Measurements from ENCODE around the gene CNN3.

Gene CNN3

GRCh38 chr1:94961988-94962387 lies 35.1 kb upstream of the CNN3 start:
- Histone ChIP-seq H3K27ac (ENCODE audit: poor library complexity, severe bottlenecking) (no peak overlapping the region), H3K4me3 (ENCODE audit: severe bottlenecking) (no peak overlapping the region)
- no peak for DNase-seq (ENCODE audit: low spot score)

GRCh38 chr1:94961582-94961981 lies 34.7 kb upstream of the CNN3 start:
- no peak for TF ChIP-seq CTCF (IDR thresholded peaks at IDR 0.05; ENCODE audit: poor library complexity, severe bottlenecking)
- H3K4me1 ChIP-seq (ENCODE audit: insufficient read depth, poor library complexity, severe bottlenecking) = peaks cover 3% of the 10 kb centered on the region
- no peak overlapping the region for H3K27ac ChIP-seq (ENCODE audit: poor library complexity, severe bottlenecking)
- no peak overlapping the region for H3K4me3 ChIP-seq (ENCODE audit: severe bottlenecking)
- ATAC-seq (ENCODE audit: low read depth) (no peak), DNase-seq (ENCODE audit: low spot score) (no peak)
- H3K36me3 ChIP-seq (ENCODE audit: low read depth) = no peaks in the 10 kb centered on the region
- no peaks in the 10 kb centered on the region for H3K27me3 ChIP-seq (ENCODE audit: insufficient read depth, poor library complexity, severe bottlenecking)
- no peaks in the 10 kb centered on the region for H3K9me3 ChIP-seq (ENCODE audit: severe bottlenecking)

More at GRCh38 chr1:94961988-94962387, 35.1 kb upstream of the CNN3 start:
- TF ChIP-seq CTCF (IDR thresholded peaks at IDR 0.05; ENCODE audit: poor library complexity, severe bottlenecking) = no peak
- H3K36me3 ChIP-seq (ENCODE audit: low read depth) = no peaks in the 10 kb centered on the region
- no peak for ATAC-seq (ENCODE audit: low read depth)
- no peaks in the 10 kb centered on the region for H3K9me3 ChIP-seq (ENCODE audit: severe bottlenecking)
- no peaks in the 10 kb centered on the region for H3K27me3 ChIP-seq (ENCODE audit: insufficient read depth, poor library complexity, severe bottlenecking)
- peaks cover 3% of the 10 kb centered on the region for H3K4me1 ChIP-seq (ENCODE audit: insufficient read depth, poor library complexity, severe bottlenecking)

GRCh38 chr1:94958081-94958480 lies 31.2 kb upstream of the CNN3 start:
- no peak for ATAC-seq (ENCODE audit: low read depth)
- H3K27me3 ChIP-seq (ENCODE audit: insufficient read depth, poor library complexity, severe bottlenecking) = no peaks in the 10 kb centered on the region
- H3K27ac ChIP-seq (ENCODE audit: poor library complexity, severe bottlenecking) = no peak overlapping the region
- DNase-seq (ENCODE audit: low spot score) = no peak
- no peak overlapping the region for H3K4me3 ChIP-seq (ENCODE audit: severe bottlenecking)
- H3K9me3 ChIP-seq (ENCODE audit: severe bottlenecking) = no peaks in the 10 kb centered on the region
- H3K36me3 ChIP-seq (ENCODE audit: low read depth) = no peaks in the 10 kb centered on the region
- H3K4me1 ChIP-seq (ENCODE audit: insufficient read depth, poor library complexity, severe bottlenecking) = peaks cover 7% of the 10 kb centered on the region
- no peak for TF ChIP-seq CTCF (IDR thresholded peaks at IDR 0.05; ENCODE audit: poor library complexity, severe bottlenecking)

GRCh38 chr1:94955767-94956632 lies 29.1 kb upstream of the CNN3 start:
- ATAC-seq (ENCODE audit: low read depth) (no peak), DNase-seq (ENCODE audit: low spot score) (no peak)
- H3K9me3 ChIP-seq (ENCODE audit: severe bottlenecking) = no peaks in the 10 kb centered on the region
- H3K27me3 ChIP-seq (ENCODE audit: insufficient read depth, poor library complexity, severe bottlenecking) = no peaks in the 10 kb centered on the region
- TF ChIP-seq CTCF (IDR thresholded peaks at IDR 0.05; ENCODE audit: poor library complexity, severe bottlenecking) = no peak
- H3K27ac ChIP-seq (ENCODE audit: poor library complexity, severe bottlenecking) = no peak overlapping the region
- H3K36me3 ChIP-seq (ENCODE audit: low read depth) = no peaks in the 10 kb centered on the region
- H3K4me3 ChIP-seq (ENCODE audit: severe bottlenecking) = no peak overlapping the region
- peaks cover 13% of the 10 kb centered on the region for H3K4me1 ChIP-seq (ENCODE audit: insufficient read depth, poor library complexity, severe bottlenecking)
